HepG2 (cell line): Measurements from ENCODE around the gene NEAT1. TPM values are rescaled to one million over a fixed set of nuclear protein-coding genes. Genes with fewer than 3 reads are reported as not detected.

Experiments
- ISX ChIP-seq: sonication (generic); formaldehyde crosslinking; conservative IDR thresholded peaks from 2 replicates; pipeline ENCODE4 v1.5.0; 2020; ENCODE audit warnings: missing genetic modification reagents
- KAT7 ChIP-seq: IDR thresholded peaks from 2 replicates; pipeline ENCODE4 v1.6.1; 2018; ENCODE audit warnings: borderline replicate concordance, missing compliant biosample characterization
- POLR2A ChIP-seq, 2 experiments: IDR thresholded peaks; 2 replicates each; pipeline ENCODE4 v1.6.1; 2011; ENCODE audit warnings: low read depth in 2 of 2, low read length in 2 of 2, mild to moderate bottlenecking in 1 of 2, moderate library complexity in 1 of 2; ENCODE audit not compliant: insufficient read depth in 1 of 2
- POLR2AphosphoS2 ChIP-seq: IDR thresholded peaks from 2 replicates; pipeline ENCODE4 v1.6.1; 2011; ENCODE audit warnings: low read depth, low read length, improper control_type of control experiment
- RARA ChIP-seq: IDR thresholded peaks from 2 replicates; pipeline ENCODE4 v1.6.1; 2016; ENCODE audit warnings: missing genetic modification reagents, missing compliant biosample characterization
- RELA ChIP-seq: sonication (generic); formaldehyde crosslinking; IDR thresholded peaks from 2 replicates; pipeline ENCODE4 v1.4.0; 2020; ENCODE audit warnings: missing genetic modification reagents
- SMAD9 ChIP-seq: sonication (generic); formaldehyde crosslinking; IDR thresholded peaks from 2 replicates; pipeline ENCODE4 v1.5.1; 2020; ENCODE audit warnings: mild to moderate bottlenecking, missing genetic modification reagents
- SNAPC4 ChIP-seq: sonication (generic); formaldehyde crosslinking; IDR thresholded peaks from 2 replicates; pipeline ENCODE4 v1.4.0; 2020; ENCODE audit warnings: mild to moderate bottlenecking, missing genetic modification reagents
- ZMYM2 ChIP-seq: sonication (generic); formaldehyde crosslinking; IDR thresholded peaks from 2 replicates; pipeline ENCODE4 v1.8.0; 2022; ENCODE audit warnings: mild to moderate bottlenecking, missing genetic modification reagents
- ZNF143 ChIP-seq: sonication (generic); formaldehyde crosslinking; IDR thresholded peaks from 2 replicates; pipeline ENCODE4 v1.4.0; 2020; ENCODE audit warnings: missing genetic modification reagents
- ZNF280B ChIP-seq: sonication (generic); formaldehyde crosslinking; IDR thresholded peaks from 2 replicates; pipeline ENCODE4 v1.5.0; 2020; ENCODE audit warnings: missing genetic modification reagents, mild to moderate bottlenecking, borderline replicate concordance
- ZNF382 ChIP-seq: sonication (generic); formaldehyde crosslinking; IDR thresholded peaks from 2 replicates; pipeline ENCODE4 v1.5.0; 2020; ENCODE audit warnings: missing genetic modification reagents, mild to moderate bottlenecking, borderline replicate concordance
- ZNF446 ChIP-seq: sonication (generic); formaldehyde crosslinking; IDR thresholded peaks from 2 replicates; pipeline ENCODE4 v1.5.0; 2020; ENCODE audit warnings: mild to moderate bottlenecking, missing genetic modification reagents
- ZNF646 ChIP-seq: sonication (generic); formaldehyde crosslinking; IDR thresholded peaks from 2 replicates; pipeline ENCODE4 v1.9.0; 2021; ENCODE audit warnings: mild to moderate bottlenecking, missing genetic modification reagents
- ZNF766 ChIP-seq: sonication (generic); formaldehyde crosslinking; IDR thresholded peaks from 2 replicates; pipeline ENCODE4 v1.5.0; 2020; ENCODE audit warnings: missing genetic modification reagents, borderline replicate concordance
- polyA plus RNA-seq, 8 experiments: library from polyadenylated mRNA; depleted of rRNA in 3 of 8; stranded (reverse) in 7 of 8; unstranded in 1 of 8; fragments of >200 nt; fragmentation: Illumina TruSeq in 4 of 8; extraction: Trizol in 4 of 8; gene quantifications; 2 replicates each; pipeline versions ENCODE4 v1.2.1 to v1.2.3, GENCODE V29; 2011 to 2016; ENCODE audit warnings: low read depth in 4 of 8, missing spikeins in 1 of 8, mixed read lengths in 1 of 8; ENCODE audit not compliant: insufficient read depth in 1 of 8
- total RNA-seq, 5 experiments: library from RNA; depleted of rRNA; stranded (reverse); fragments of >200 nt; fragmentation: Illumina TruSeq; extraction: Trizol; gene quantifications; 2 replicates each; pipeline ENCODE4 v1.2.3, GENCODE V29; 2016; ENCODE audit warnings: low read depth in 1 of 5

Gene NEAT1
- total and polyA plus RNA-seq, 2 of the 13 experiments (the other 11 are each of a cell fraction or from before 2014, with no cell fraction given) = 20.5 to 41.2 TPM

GRCh38 chr11:65418431-65418680 lies 4.2 kb upstream of the NEAT1 start (continued):
- 0 out of 2 replicates have a peak, but pooled peaks have one; percentile 15 for TF ChIP-seq KAT7 (CRISPR knock-in tag)
- no peak for TF ChIP-seq SNAPC4 (CRISPR knock-in tag)
- TF ChIP-seq ZMYM2 (CRISPR knock-in tag) = no peak
- TF ChIP-seq ZNF646 (CRISPR knock-in tag) = 0 out of 2 replicates have a peak, but pooled peaks have one; percentile 46
- 0 out of 2 replicates have a peak, but pooled peaks have one; percentile 39 for TF ChIP-seq ISX (CRISPR knock-in tag)
- TF ChIP-seq ZNF143 = 0 out of 2 replicates have a peak, but pooled peaks have one; percentile 26
- TF ChIP-seq ZNF766 (CRISPR knock-in tag) = 0 out of 2 replicates have a peak, but pooled peaks have one; percentile 45
- no peak for TF ChIP-seq ZNF446
- no peak for TF ChIP-seq POLR2AphosphoS2
- no peak for TF ChIP-seq RARA (CRISPR knock-in tag)
- no peak for TF ChIP-seq ZNF382 (CRISPR knock-in tag)
- TF ChIP-seq SMAD9 (CRISPR knock-in tag) = 0 out of 2 replicates have a peak, but pooled peaks have one; percentile 19
- peak in 1 of 2 experiments; percentile 72; a peak in 2 of 4 replicates for TF ChIP-seq POLR2A (IDR thresholded peaks at IDR 0.05; ENCODE audit: insufficient read depth in 1 of 2, low read depth in 2 of 2, low read length in 2 of 2)
- 0 out of 2 replicates have a peak, but pooled peaks have one; percentile 33 for TF ChIP-seq ZNF280B
- 0 out of 2 replicates have a peak, but pooled peaks have one; percentile 47 for TF ChIP-seq RELA (CRISPR knock-in tag)
